Glomerular visceral epithelial cell (primary cell): Measurements from ENCODE around the gene ITGA3.
"Not testable (repeated sequence)": the region's sequence is repeated elsewhere in the genome, so short reads cannot be mapped to it uniquely, and the experiment has no call there.

Experiments
- DNase-seq: peaks from one replicate; pipeline ENCODE4 v3.0.0-alpha.2; 2016; ENCODE audit errors: extremely low spot score

Gene ITGA3

GRCh38 chr17:50035421-50035879, 20.5 kb upstream of the ITGA3 start:
- peak; percentile 11 for DNase-seq

- DNase-seq = no peak
Measured at GRCh38 chr17:50035945-50036344, 20.0 kb upstream of the ITGA3 start.

- no peak for DNase-seq
Measured at GRCh38 chr17:50036455-50037261, 19.3 kb upstream of the ITGA3 start.

- DNase-seq = peak; percentile 87
Measured at GRCh38 chr17:50037321-50038107, 18.4 kb upstream of the ITGA3 start.

GRCh38 chr17:50039058-50039457, 16.9 kb upstream of the ITGA3 start:
- DNase-seq = no peak

- not testable (repeated sequence) for DNase-seq
Measured at GRCh38 chr17:50040496-50040895, 15.4 kb upstream of the ITGA3 start.

- DNase-seq = no peak
Measured at GRCh38 chr17:50042211-50042610, 13.7 kb upstream of the ITGA3 start.

- DNase-seq = no peak
Measured at GRCh38 chr17:50043290-50044148, 12.4 kb upstream of the ITGA3 start.

- DNase-seq = no peak
Measured at GRCh38 chr17:50044483-50044882, 11.4 kb upstream of the ITGA3 start.

- peak; percentile 71 for DNase-seq
Measured at GRCh38 chr17:50045154-50045553, 10.8 kb upstream of the ITGA3 start.

GRCh38 chr17:50046179-50046578, 9.7 kb upstream of the ITGA3 start:
- DNase-seq = no peak

- no peak for DNase-seq
Measured at GRCh38 chr17:50046667-50047066, 9.2 kb upstream of the ITGA3 start.

GRCh38 chr17:50047083-50047482, 8.8 kb upstream of the ITGA3 start:
- no peak for DNase-seq

GRCh38 chr17:50047488-50048126, 8.3 kb upstream of the ITGA3 start:
- peak; percentile 97 for DNase-seq

- peak; percentile 88 for DNase-seq
Measured at GRCh38 chr17:50048146-50048720, 7.7 kb upstream of the ITGA3 start.

GRCh38 chr17:50048988-50049387, 6.9 kb upstream of the ITGA3 start:
- DNase-seq = no peak

GRCh38 chr17:50049636-50050035, 6.3 kb upstream of the ITGA3 start:
- no peak for DNase-seq

GRCh38 chr17:50050431-50051032, 5.4 kb upstream of the ITGA3 start:
- no peak for DNase-seq

GRCh38 chr17:50051082-50051576, 4.8 kb upstream of the ITGA3 start:
- peak; percentile 99 for DNase-seq

- no peak for DNase-seq
Measured at GRCh38 chr17:50051606-50052005, 4.3 kb upstream of the ITGA3 start.
